ENCODE measurements around the gene SLC1A4.

DNA sequence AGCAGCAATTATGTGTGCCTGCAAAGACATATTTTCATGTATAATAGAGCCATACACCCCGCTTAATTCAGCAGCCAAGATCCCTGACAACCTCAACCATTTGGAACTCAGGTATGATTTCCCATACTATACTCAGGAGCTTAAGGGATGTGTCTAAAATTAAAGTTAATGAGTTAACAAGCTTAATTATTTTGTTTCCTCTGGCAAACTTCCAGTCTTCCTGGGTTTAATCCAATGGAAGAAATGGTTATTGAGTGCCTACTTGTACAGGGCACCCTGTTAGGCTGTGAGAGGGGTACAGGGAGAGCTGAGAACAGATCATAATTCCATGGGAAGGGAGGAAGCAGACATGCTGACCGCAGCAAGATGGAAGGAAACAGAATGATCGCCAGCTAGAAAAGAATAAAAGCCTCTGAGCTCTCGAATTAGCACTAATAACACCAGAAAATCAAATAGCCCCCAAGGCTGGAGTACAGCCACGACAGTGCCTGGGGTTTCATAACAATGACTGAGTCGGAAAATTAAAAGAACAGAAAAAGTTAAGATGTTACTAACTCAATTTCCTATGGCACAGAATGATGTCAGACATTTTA lies 46.2 kb downstream of the SLC1A4 start:
- TF ChIP-seq CTCF (IDR thresholded peaks at IDR 0.05) (no peak), ZFX (IDR thresholded peaks at IDR 0.05; ENCODE audit: borderline replicate concordance) (no peak)
